Stimulated activated CD8-positive, alpha-beta memory T cell treated with anti-CD3 and anti-CD28 coated beads, Interleukin-15, amount 100 ng/mL, for 24 hours (primary cell): ENCODE measurements around the gene SMC1B.
"Not testable (repeated sequence)": the region's sequence is repeated elsewhere in the genome, so short reads cannot be mapped to it uniquely, and the experiment has no call there.

Source experiments
- DNase-seq: peaks from one replicate; pipeline ENCODE4 v3.0.0-alpha.2; 2020; ENCODE audit warnings: low read depth

Gene SMC1B

GRCh38 chr22:45445031-45445710 lies 31.8 kb upstream of the SMC1B start:
- DNase-seq: no peak

GRCh38 chr22:45444168-45444567 lies 30.8 kb upstream of the SMC1B start:
- DNase-seq: no peak

- DNase-seq: no peak
Observed at GRCh38 chr22:45442116-45442515, 28.7 kb upstream of the SMC1B start.

GRCh38 chr22:45441138-45441537 lies 27.7 kb upstream of the SMC1B start:
- DNase-seq: no peak

GRCh38 chr22:45440688-45441087 lies 27.3 kb upstream of the SMC1B start:
- DNase-seq: not testable (repeated sequence)

GRCh38 chr22:45438336-45438735 lies 24.9 kb upstream of the SMC1B start:
- no peak for DNase-seq

GRCh38 chr22:45436871-45437517 lies 23.6 kb upstream of the SMC1B start:
- DNase-seq: not testable (repeated sequence)

- peak; percentile 51 for DNase-seq
Observed at GRCh38 chr22:45435544-45436139, 22.2 kb upstream of the SMC1B start.

- DNase-seq: no peak
Observed at GRCh38 chr22:45434981-45435380, 21.6 kb upstream of the SMC1B start.

GRCh38 chr22:45430871-45431270 lies 17.5 kb upstream of the SMC1B start:
- DNase-seq: no peak

- DNase-seq: no peak
Observed at GRCh38 chr22:45429981-45430775, 16.8 kb upstream of the SMC1B start.

- no peak for DNase-seq
Observed at GRCh38 chr22:45429424-45429823, 16.0 kb upstream of the SMC1B start.

- no peak for DNase-seq
Observed at GRCh38 chr22:45428391-45429385, 15.3 kb upstream of the SMC1B start.

GRCh38 chr22:45427114-45427513 lies 13.7 kb upstream of the SMC1B start:
- DNase-seq: no peak

GRCh38 chr22:45426387-45426786 lies 13.0 kb upstream of the SMC1B start:
- no peak for DNase-seq

GRCh38 chr22:45425531-45426265 lies 12.3 kb upstream of the SMC1B start:
- no peak for DNase-seq

- no peak for DNase-seq
Observed at GRCh38 chr22:45425101-45425500, 11.7 kb upstream of the SMC1B start.

GRCh38 chr22:45424241-45424731 lies 10.9 kb upstream of the SMC1B start:
- DNase-seq: no peak

- DNase-seq: no peak
Observed at GRCh38 chr22:45423524-45423923, 10.1 kb upstream of the SMC1B start.

GRCh38 chr22:45422237-45422983 lies 9.0 kb upstream of the SMC1B start:
- DNase-seq: no peak
